Measurements from ENCODE around the gene METTL27.
"Not testable (repeated sequence)": the region's sequence is repeated elsewhere in the genome, so short reads cannot be mapped to it uniquely, and the experiment has no call there.

DNA sequence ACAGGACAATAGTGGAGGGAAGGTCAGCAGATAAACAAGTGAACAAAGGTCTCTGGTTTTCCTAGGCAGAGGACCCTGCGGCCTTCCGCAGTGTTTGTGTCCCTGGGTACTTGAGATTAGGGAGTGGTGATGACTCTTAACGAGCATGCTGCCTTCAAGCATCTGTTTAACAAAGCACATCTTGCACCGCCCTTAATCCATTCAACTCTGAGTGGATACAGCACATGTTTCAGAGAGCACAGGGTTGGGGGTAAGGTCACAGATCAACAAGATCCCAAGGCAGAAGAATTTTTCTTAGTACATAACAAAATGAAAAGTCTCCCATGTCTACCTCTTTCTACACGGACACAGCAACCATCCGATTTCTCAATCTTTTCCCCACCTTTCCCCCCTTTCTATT is 45.7 kb downstream of the METTL27 start:
- not testable (repeated sequence) for TF ChIP-seq CTCF (conservative IDR thresholded peaks at IDR 0.05 in 1 of 2, IDR thresholded peaks at IDR 0.05 in 1 of 2; ENCODE audit: low read depth in 1 of 2, low read length in 2 of 2); EZH2 (IDR thresholded peaks at IDR 0.05; ENCODE audit: low read length, missing control alignments)
